Astrocyte of the cerebellum (primary cell): Measurements from ENCODE around the gene KDR.
A peak's percentile ranks its signal among the peaks of the same experiment; 100 is the strongest.

Experiments used
- DNase-seq: peaks from one replicate; pipeline ENCODE4 v3.0.0-alpha.2; 2011; ENCODE audit warnings: low read depth
- H3K4me3 ChIP-seq: 2 replicates; pipeline ENCODE4 v1.5.1; 2011; ENCODE audit warnings: mild to moderate bottlenecking, low read depth, low read length, moderate library complexity
- CTCF ChIP-seq: IDR thresholded peaks from 2 replicates; pipeline ENCODE4 v1.5.1; 2012; ENCODE audit warnings: low read length, low read depth, moderate library complexity, mild to moderate bottlenecking; ENCODE audit errors: missing control alignments
- in situ Hi-C: cut with HindIII; loops from 2 replicates; pipeline ENCODE4 v1.10.0; 2017; ENCODE audit warnings: low sequenced_read_pairs

The KDR gene

DNA sequence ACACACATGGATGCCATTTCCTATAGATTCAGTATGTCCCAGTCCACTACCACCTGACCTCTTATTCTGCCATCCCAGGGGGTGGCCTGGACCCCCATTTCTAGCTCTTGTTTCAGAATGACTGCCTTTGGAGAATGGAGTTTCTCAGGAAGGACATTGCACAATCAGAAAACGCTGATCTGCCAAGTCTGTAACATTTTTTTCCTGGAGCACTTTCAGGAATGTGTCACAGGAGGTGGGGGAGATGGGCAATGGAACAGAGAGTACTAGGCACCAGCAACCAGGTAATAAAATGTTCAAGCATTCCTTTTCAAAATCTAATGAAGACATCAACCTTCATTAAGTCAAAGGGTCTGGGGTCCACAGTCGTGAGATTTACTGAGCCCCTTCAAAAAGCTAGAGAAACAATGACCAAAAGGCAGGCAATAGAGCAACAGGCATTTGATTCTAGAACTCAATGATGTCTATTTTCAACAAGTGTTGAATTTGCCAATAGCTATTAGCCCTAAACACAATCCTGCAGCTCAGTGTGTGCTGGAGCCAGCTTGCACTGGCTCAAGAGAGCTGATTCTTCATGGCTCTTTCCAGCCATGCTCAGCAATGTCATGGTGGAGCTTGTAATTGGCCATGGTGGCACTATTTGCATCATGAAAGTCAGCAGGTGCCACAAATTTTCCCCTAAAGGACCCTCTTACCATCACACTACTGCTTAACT, 87.1 kb downstream of the KDR start:
- TF ChIP-seq CTCF, result no peak
- in situ Hi-C loops, result no loop called here
- no peak overlapping the region for H3K4me3 ChIP-seq
- peak; percentile 19 for DNase-seq

DNA sequence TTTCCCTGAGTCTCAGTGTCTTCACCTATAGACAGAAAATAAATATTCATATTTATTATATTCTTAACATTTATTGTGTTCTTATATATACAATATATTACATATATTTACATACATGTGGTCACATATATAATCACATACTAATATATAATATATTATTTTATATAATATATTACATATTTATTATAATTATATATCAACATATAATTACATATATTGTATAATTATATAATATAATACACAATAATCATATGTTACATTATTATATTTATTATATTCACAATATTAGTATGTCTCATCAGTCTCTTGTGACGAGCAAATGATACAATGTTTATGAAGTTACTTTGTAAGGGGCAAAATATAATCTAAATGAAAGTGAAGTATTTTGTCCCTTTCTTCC, 87.7 kb downstream of the KDR start:
- TF ChIP-seq CTCF, result no peak
- DNase-seq, result no peak
- no peak overlapping the region for H3K4me3 ChIP-seq
- in situ Hi-C loops, result no loop called here

GRCh38 chr4:55036405-55036804, 89.0 kb downstream of the KDR start:
- no peak overlapping the region for H3K4me3 ChIP-seq
- TF ChIP-seq CTCF, result no peak
- no peak for DNase-seq
- in situ Hi-C loops, result no loop called here

GRCh38 chr4:55035892-55036291, 89.5 kb downstream of the KDR start:
- no peak for DNase-seq
- TF ChIP-seq CTCF, result no peak
- no peak overlapping the region for H3K4me3 ChIP-seq
- in situ Hi-C loops, result no loop called here

- no peak for TF ChIP-seq CTCF
- in situ Hi-C loops, result no loop called here
- no peak for DNase-seq
- no peak overlapping the region for H3K4me3 ChIP-seq
These were observed 92.1 kb downstream of the KDR start for GRCh38 chr4:55033296-55033695.

DNA sequence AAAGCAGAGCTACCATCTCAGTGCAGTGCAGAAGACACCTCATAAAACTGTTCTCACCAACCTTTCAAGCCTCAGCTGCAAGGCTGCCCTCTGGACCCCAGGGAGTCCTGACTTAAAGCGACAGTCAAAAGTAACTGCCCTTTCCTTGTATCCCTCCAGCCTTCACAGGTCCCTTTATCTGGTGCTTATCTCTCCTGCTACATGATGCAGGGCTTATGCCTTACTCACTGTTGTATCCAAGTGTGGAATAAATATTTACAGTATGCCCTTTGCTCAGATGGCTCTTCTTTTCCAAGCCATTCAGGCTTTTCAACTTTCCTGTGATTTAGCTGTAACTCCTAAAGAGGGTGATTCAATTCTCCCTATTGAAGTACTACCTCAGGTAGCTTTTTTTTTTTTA, 92.6 kb downstream of the KDR start:
- H3K4me3 ChIP-seq, result no peak overlapping the region
- no peak for TF ChIP-seq CTCF
- DNase-seq, result no peak
- in situ Hi-C loops, result no loop called here
